ENCODE data around the gene NUDT1. TPM values are rescaled to one million over a fixed set of nuclear protein-coding genes. Genes with fewer than 3 reads are reported as not detected.
A peak's percentile ranks its signal among the peaks of the same experiment; 100 is the strongest.

The NUDT1 gene
- total RNA-seq, 1 donor from 2014 or later, result 32.2 TPM

GRCh38 chr7:2239242-2239641, 2.8 kb upstream of the NUDT1 start:
- no peak for TF ChIP-seq CTCF (conservative IDR thresholded peaks at IDR 0.05)
- Mint-ChIP-seq H3K9me3 (no peaks in the 10 kb centered on the region), H3K36me3 (peaks cover 9% of the 10 kb centered on the region), H3K4me3 (peak overlapping the region; percentile 36), H3K27me3 (no peaks in the 10 kb centered on the region), H3K4me1 (ENCODE audit: unreplicated experiment) (peaks cover 8% of the 10 kb centered on the region), H3K27ac (no peak overlapping the region)
- DNase-seq (ENCODE audit: extremely low spot score, unreplicated experiment), result no peak

GRCh38 chr7:2242541-2243429, 759 bp downstream of the NUDT1 start:
- Mint-ChIP-seq H3K4me1 (ENCODE audit: unreplicated experiment) (peaks cover 7% of the 10 kb centered on the region), H3K27ac (peak overlapping the region; percentile 82), H3K9me3 (no peaks in the 10 kb centered on the region), H3K4me3 (peak overlapping the region; percentile 93), H3K27me3 (no peaks in the 10 kb centered on the region), H3K36me3 (no peaks in the 10 kb centered on the region)
- no peak for DNase-seq (ENCODE audit: extremely low spot score, unreplicated experiment)
- TF ChIP-seq CTCF (conservative IDR thresholded peaks at IDR 0.05), result no peak

- no peak for DNase-seq (ENCODE audit: extremely low spot score, unreplicated experiment)
- TF ChIP-seq CTCF (conservative IDR thresholded peaks at IDR 0.05), result no peak
- H3K27ac Mint-ChIP-seq, result no peak overlapping the region
- H3K4me3 Mint-ChIP-seq, result peak overlapping the region; percentile 93
- no peaks in the 10 kb centered on the region for H3K27me3 Mint-ChIP-seq
- H3K4me1 Mint-ChIP-seq (ENCODE audit: unreplicated experiment), result peaks cover 7% of the 10 kb centered on the region
- H3K36me3 Mint-ChIP-seq, result no peaks in the 10 kb centered on the region
- no peaks in the 10 kb centered on the region for H3K9me3 Mint-ChIP-seq
Measured at GRCh38 chr7:2243458-2243857, 1.4 kb downstream of the NUDT1 start.

GRCh38 chr7:2244404-2244995, 2.5 kb downstream of the NUDT1 start:
- no peak overlapping the region for H3K27ac Mint-ChIP-seq
- peaks cover 3% of the 10 kb centered on the region for H3K36me3 Mint-ChIP-seq
- no peak overlapping the region for H3K4me3 Mint-ChIP-seq
- no peak for TF ChIP-seq CTCF (conservative IDR thresholded peaks at IDR 0.05)
- DNase-seq (ENCODE audit: extremely low spot score, unreplicated experiment), result no peak
- no peaks in the 10 kb centered on the region for H3K27me3 Mint-ChIP-seq
- peaks cover 10% of the 10 kb centered on the region for H3K4me1 Mint-ChIP-seq (ENCODE audit: unreplicated experiment)
- H3K9me3 Mint-ChIP-seq, result no peaks in the 10 kb centered on the region

GRCh38 chr7:2245883-2246675, 4.1 kb downstream of the NUDT1 start:
- H3K27me3 Mint-ChIP-seq, result no peaks in the 10 kb centered on the region
- DNase-seq (ENCODE audit: extremely low spot score, unreplicated experiment), result no peak
- peaks cover 3% of the 10 kb centered on the region for H3K36me3 Mint-ChIP-seq
- H3K4me1 Mint-ChIP-seq (ENCODE audit: unreplicated experiment), result peaks cover 10% of the 10 kb centered on the region
- no peaks in the 10 kb centered on the region for H3K9me3 Mint-ChIP-seq
- H3K4me3 Mint-ChIP-seq, result no peak overlapping the region
- H3K27ac Mint-ChIP-seq, result no peak overlapping the region
- TF ChIP-seq CTCF (conservative IDR thresholded peaks at IDR 0.05), result no peak
